SK-N-SH (cell line): Measurements from ENCODE around the gene ENDOV. TPM values are rescaled to one million over a fixed set of nuclear protein-coding genes. Genes with fewer than 3 reads are reported as not detected.

Experiments
- CTCF ChIA-PET: fragments of 300-600, 350-600 bp; formaldehyde crosslinking; extraction: SDS; loops from one replicate; lab custom pipeline; 2021; lab: Yijun Ruan, JAX
- POLR2A ChIA-PET: fragments of 350-600 bp; sonication (Branson Sonifier 250); formaldehyde crosslinking; extraction: SDS; loops from one replicate; lab custom pipeline; 2020; ENCODE audit warnings: antibody characterized with exemption, inconsistent platforms; lab: Yijun Ruan, JAX
- DNase-seq: peaks from one replicate; pipeline ENCODE4 v3.0.0; 2012
- H2AFZ ChIP-seq: fragments of 200-600 bp; sonication (generic); 2 replicates; pipeline ENCODE4 v1.8.1; 2016; ENCODE audit warnings: antibody characterized with exemption, mild to moderate bottlenecking, low read depth
- H3F3A ChIP-seq: fragments of 200-600 bp; sonication (generic); replicated peaks from 2 replicates; pipeline ENCODE3; 2016; ENCODE audit warnings: antibody characterized with exemption, mild to moderate bottlenecking; ENCODE audit not compliant: insufficient read depth
- H3K27ac ChIP-seq, 2 experiments: fragments of 200-500 bp in 1 of 2; fragments of 200-600 bp in 1 of 2; sonication (Bioruptor generic) in 1 of 2; sonication (generic), shearing (Covaris generic) in 1 of 2; 2 replicates each; pipeline versions ENCODE4 v1.5.1 to v1.6.1; 2014 to 2016; ENCODE audit warnings: low read depth in 2 of 2, inconsistent platforms in 1 of 2, low read length in 1 of 2, mild to moderate bottlenecking in 1 of 2, mixed read lengths in 1 of 2
- H3K27me3 ChIP-seq: fragments of 200-600 bp; sonication (generic), shearing (Covaris generic); 2 replicates; pipeline ENCODE4 v1.6.1; 2016; ENCODE audit warnings: mixed run types; ENCODE audit not compliant: insufficient read depth
- H3K36me3 ChIP-seq, 2 experiments: fragments of 200-500 bp in 1 of 2; fragments of 200-600 bp in 1 of 2; sonication (Bioruptor generic) in 1 of 2; sonication (generic) in 1 of 2; replicated peaks in 1 of 2; 2 replicates each; pipeline versions ENCODE3 to v1.5.1; 2014 to 2016; ENCODE audit warnings: low read length in 1 of 2, mild to moderate bottlenecking in 1 of 2; ENCODE audit not compliant: insufficient read depth in 2 of 2, control insufficient read depth in 1 of 2
- H3K4me1 ChIP-seq, 2 experiments: fragments of 200-500 bp in 1 of 2; fragments of 200-600 bp in 1 of 2; sonication (Bioruptor generic) in 1 of 2; sonication (generic), shearing (Covaris generic) in 1 of 2; 2 replicates each; pipeline versions ENCODE4 v1.5.1 to v1.6.1; 2014 to 2016; ENCODE audit warnings: low read depth in 1 of 2, low read length in 1 of 2, mixed run types in 1 of 2; ENCODE audit not compliant: insufficient read depth in 2 of 2, control insufficient read depth in 1 of 2
- H3K4me2 ChIP-seq: fragments of 200-600 bp; sonication (generic), shearing (Covaris generic); 2 replicates; pipeline ENCODE4 v1.6.1; 2017; ENCODE audit warnings: mixed run types
- H3K4me3 ChIP-seq, 2 experiments: fragments of 200-500 bp in 1 of 2; fragments of 200-600 bp in 1 of 2; sonication (Bioruptor generic) in 1 of 2; sonication (generic), shearing (Covaris generic) in 1 of 2; 2 replicates each; pipeline versions ENCODE4 v1.5.1 to v1.8.1; 2014 to 2016; ENCODE audit warnings: low read depth in 2 of 2, inconsistent platforms in 1 of 2, low read length in 1 of 2, mild to moderate bottlenecking in 1 of 2, mixed read lengths in 1 of 2, moderate library complexity in 1 of 2
- H3K79me2 ChIP-seq: fragments of 200-600 bp; sonication (generic); 2 replicates; pipeline ENCODE4 v1.8.1; 2017; ENCODE audit warnings: mild to moderate bottlenecking; ENCODE audit not compliant: insufficient read depth
- H3K9ac ChIP-seq: fragments of 200-600 bp; sonication (generic); 2 replicates; pipeline ENCODE4 v1.6.1; 2017; ENCODE audit warnings: mixed run types
- H3K9me2 ChIP-seq: fragments of 200-600 bp; sonication (generic); 2 replicates; pipeline ENCODE4 v1.6.1; 2017; ENCODE audit warnings: mixed run types
- H3K9me3 ChIP-seq: fragments of 200-600 bp; sonication (generic); 2 replicates; pipeline ENCODE4 v1.6.1; 2017; ENCODE audit warnings: mixed run types, mild to moderate bottlenecking, moderate library complexity
- H4K20me1 ChIP-seq: fragments of 200-600 bp; sonication (generic); 2 replicates; pipeline ENCODE4 v1.6.1; 2017; ENCODE audit warnings: mild to moderate bottlenecking, mixed run types; ENCODE audit not compliant: insufficient read depth
- ELF1 ChIP-seq: IDR thresholded peaks from 2 replicates; pipeline ENCODE4 v1.4.0; 2012
- EZH2phosphoT487 ChIP-seq: fragments of 200-600 bp; sonication (generic); IDR thresholded peaks from 2 replicates; pipeline ENCODE4 v1.6.1; 2017; ENCODE audit warnings: low read depth, mixed run types, mild to moderate bottlenecking, antibody characterized with exemption, moderate library complexity, borderline replicate concordance
- FOSL2 ChIP-seq: IDR thresholded peaks from 2 replicates; pipeline ENCODE4 v1.4.0; 2012; ENCODE audit warnings: low read depth, mild to moderate bottlenecking, moderate library complexity, borderline replicate concordance
- FOXJ3 ChIP-seq: sonication (generic); formaldehyde crosslinking; IDR thresholded peaks from 2 replicates; pipeline ENCODE4 v1.5.1; 2020; ENCODE audit warnings: mild to moderate bottlenecking, missing genetic modification reagents
- FOXM1 ChIP-seq: IDR thresholded peaks from 2 replicates; pipeline ENCODE4 v1.4.0; 2012; ENCODE audit warnings: low read depth, mild to moderate bottlenecking
- JUND ChIP-seq: IDR thresholded peaks from 2 replicates; pipeline ENCODE4 v1.4.0; 2012
- MXI1 ChIP-seq: IDR thresholded peaks from 2 replicates; pipeline ENCODE4 v1.6.1; 2012; ENCODE audit warnings: mild to moderate bottlenecking, low read depth, low read length, improper control_type of control experiment
- NFIC ChIP-seq: IDR thresholded peaks from 2 replicates; pipeline ENCODE4 v1.4.0; 2012; ENCODE audit warnings: borderline replicate concordance
- RAD21 ChIP-seq: IDR thresholded peaks from 2 replicates; pipeline ENCODE4 v1.6.1; 2012; ENCODE audit warnings: mild to moderate bottlenecking, low read length
- RCOR1 ChIP-seq: fragments of 150-350 bp; IDR thresholded peaks from 2 replicates; pipeline ENCODE4 v1.6.1; 2017; ENCODE audit warnings: antibody characterized with exemption, low read length
- SIN3A ChIP-seq: IDR thresholded peaks from 2 replicates; pipeline ENCODE4 v1.6.1; 2012; ENCODE audit warnings: low read depth, mild to moderate bottlenecking, low read length, moderate library complexity, borderline replicate concordance
- SMC3 ChIP-seq: IDR thresholded peaks from 2 replicates; pipeline ENCODE4 v1.6.1; 2012; ENCODE audit warnings: low read depth, low read length, improper control_type of control experiment
- TAF1 ChIP-seq: IDR thresholded peaks from 2 replicates; pipeline ENCODE4 v1.6.1; 2012; ENCODE audit warnings: low read depth, mild to moderate bottlenecking, low read length, moderate library complexity, borderline replicate concordance
- YY1 ChIP-seq: IDR thresholded peaks from 2 replicates; pipeline ENCODE4 v1.4.0; 2012; ENCODE audit warnings: low read depth, mild to moderate bottlenecking
- WGBS: methylation state at CpG from one replicate; pipeline ENCODE4 v1.1.6; 2017; ENCODE audit warnings: low lambda C conversion rate; 5-methylcytosine and 5-hydroxymethylcytosine counted together
- polyA plus RNA-seq, 3 experiments: library from polyadenylated mRNA; depleted of rRNA; stranded (reverse); fragments of >200 nt; gene quantifications; 2 replicates each; pipeline ENCODE4 v1.2.3, GENCODE V29; 2012
- TF ChIP-seq, protein P1 (sequence below): IDR thresholded peaks from 2 replicates; pipeline ENCODE4 v1.4.0; 2012; ENCODE audit warnings: low read depth, borderline replicate concordance
- TF ChIP-seq, protein P2 (sequence below): IDR thresholded peaks from 2 replicates; pipeline ENCODE4 v1.4.0; 2012; ENCODE audit warnings: low read depth
- TF ChIP-seq, protein P3 (sequence below): fragments of 150-350 bp; IDR thresholded peaks from 2 replicates; pipeline ENCODE4 v1.6.1; 2016; ENCODE audit warnings: mild to moderate bottlenecking, low read depth, low read length

The ENDOV gene
- polyA plus RNA-seq, 1 of the 3 experiments (the other 2 are of a cell fraction) = 83.6 TPM

DNA sequence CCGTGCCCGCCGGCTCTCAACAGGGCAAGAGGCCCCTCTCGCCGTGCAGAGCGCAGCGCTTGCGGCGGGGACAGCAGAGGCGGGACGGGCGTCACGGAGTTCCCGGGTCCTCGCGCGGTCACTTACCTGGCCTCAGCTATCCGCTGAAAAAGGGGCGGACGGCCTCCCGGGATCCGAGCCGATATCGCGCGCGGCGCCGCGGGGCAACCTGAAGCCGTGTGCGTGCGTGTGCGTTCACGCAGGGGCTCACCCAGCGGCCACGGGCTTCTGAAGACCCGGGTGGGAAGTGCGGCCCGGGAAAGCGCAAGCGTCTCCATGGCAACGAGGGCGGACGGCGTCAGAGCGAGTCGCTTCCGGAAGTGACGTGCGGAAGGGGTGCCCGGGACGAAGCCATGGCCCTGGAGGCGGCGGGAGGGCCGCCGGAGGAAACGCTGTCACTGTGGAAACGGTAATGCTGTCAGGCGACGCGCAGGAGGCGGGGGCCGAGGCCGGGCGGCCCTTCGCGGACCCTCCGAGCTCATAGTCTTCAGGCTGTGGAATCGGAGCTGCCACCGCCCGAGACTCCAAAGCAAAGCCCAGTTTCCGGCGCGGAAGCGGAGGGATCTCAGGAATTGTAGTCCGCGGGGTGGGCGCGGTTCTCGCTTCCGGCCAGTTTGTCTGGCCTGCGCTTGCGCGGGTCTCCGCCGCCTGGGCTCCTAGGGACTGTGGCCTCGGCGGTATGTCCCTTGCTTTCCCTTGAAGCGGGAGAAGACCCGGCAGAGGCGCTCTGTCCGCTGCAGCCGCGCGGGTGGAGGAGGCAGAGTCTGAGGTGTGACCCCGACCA lies at the start of gene ENDOV (continued):
- TF ChIP-seq JUND (no peak), ELF1 (peak; percentile 84), EZH2phosphoT487 (no peak), SMC3 (no peak), SIN3A (peak; percentile 72; the same call in 1 of the 2 replicates), MXI1 (peak; percentile 86), FOXJ3 (peak; percentile 60), FOSL2 (no peak), TAF1 (peak; percentile 87)
- TF ChIP-seq, protein P1, sequence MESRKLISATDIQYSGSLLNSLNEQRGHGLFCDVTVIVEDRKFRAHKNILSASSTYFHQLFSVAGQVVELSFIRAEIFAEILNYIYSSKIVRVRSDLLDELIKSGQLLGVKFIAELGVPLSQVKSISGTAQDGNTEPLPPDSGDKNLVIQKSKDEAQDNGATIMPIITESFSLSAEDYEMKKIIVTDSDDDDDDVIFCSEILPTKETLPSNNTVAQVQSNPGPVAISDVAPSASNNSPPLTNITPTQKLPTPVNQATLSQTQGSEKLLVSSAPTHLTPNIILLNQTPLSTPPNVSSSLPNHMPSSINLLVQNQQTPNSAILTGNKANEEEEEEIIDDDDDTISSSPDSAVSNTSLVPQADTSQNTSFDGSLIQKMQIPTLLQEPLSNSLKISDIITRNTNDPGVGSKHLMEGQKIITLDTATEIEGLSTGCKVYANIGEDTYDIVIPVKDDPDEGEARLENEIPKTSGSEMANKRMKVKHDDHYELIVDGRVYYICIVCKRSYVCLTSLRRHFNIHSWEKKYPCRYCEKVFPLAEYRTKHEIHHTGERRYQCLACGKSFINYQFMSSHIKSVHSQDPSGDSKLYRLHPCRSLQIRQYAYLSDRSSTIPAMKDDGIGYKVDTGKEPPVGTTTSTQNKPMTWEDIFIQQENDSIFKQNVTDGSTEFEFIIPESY = no peak
- TF ChIP-seq, protein P2, sequence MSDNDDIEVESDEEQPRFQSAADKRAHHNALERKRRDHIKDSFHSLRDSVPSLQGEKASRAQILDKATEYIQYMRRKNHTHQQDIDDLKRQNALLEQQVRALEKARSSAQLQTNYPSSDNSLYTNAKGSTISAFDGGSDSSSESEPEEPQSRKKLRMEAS = peak; percentile 84

DNA sequence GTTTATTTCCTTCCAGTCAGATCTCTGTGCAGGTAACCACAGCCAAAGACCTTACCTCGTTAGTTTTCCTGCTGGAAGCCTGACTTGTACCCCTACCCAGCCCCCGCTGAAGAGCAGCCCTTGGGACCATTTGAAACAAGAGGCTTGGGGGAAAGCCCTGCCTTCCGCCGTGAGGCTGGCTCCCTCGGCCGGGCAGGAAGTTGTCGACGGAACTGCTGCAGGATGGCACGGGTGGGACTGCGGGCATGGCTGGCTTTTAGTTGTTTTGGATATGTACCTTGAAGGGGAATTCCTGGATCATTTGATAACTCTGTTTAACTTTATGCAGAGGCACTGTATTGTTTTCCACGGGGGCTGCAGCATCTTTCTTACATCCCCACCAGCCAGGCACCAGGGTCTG lies 49.0 kb upstream of the ENDOV start:
- TF ChIP-seq YY1 = no peak
- no peak overlapping the region for H3K4me2 ChIP-seq
- H3K27me3 ChIP-seq = no peaks in the 10 kb centered on the region
- H3K36me3 ChIP-seq = peaks cover 73 to 92% of the 10 kb centered on the region in 2 experiments
- H3K4me1 ChIP-seq = no peaks in the 10 kb centered on the region
- WGBS = 97% methylated on average over 8 of the region's 11 CpGs
- no peaks in the 10 kb centered on the region for H4K20me1 ChIP-seq
- H3K9me2 ChIP-seq = no peaks in the 10 kb centered on the region
- H3K4me3 ChIP-seq = no peak overlapping the region
- no peak for DNase-seq
- H3K9ac ChIP-seq = no peak overlapping the region
- no peaks in the 10 kb centered on the region for H3K79me2 ChIP-seq
- no peaks in the 10 kb centered on the region for H3K9me3 ChIP-seq
- ChIA-PET POLR2A (no interaction called here), CTCF (interaction anchor here (3.0 kb wide), 1 partner anchor 283 kb away, joined by 15 read pairs; no protein-coding TSS in a partner anchor)
- H3F3A ChIP-seq = no peaks in the 10 kb centered on the region
- no peak overlapping the region for H2AFZ ChIP-seq
- H3K27ac ChIP-seq = no peak overlapping the region

DNA sequence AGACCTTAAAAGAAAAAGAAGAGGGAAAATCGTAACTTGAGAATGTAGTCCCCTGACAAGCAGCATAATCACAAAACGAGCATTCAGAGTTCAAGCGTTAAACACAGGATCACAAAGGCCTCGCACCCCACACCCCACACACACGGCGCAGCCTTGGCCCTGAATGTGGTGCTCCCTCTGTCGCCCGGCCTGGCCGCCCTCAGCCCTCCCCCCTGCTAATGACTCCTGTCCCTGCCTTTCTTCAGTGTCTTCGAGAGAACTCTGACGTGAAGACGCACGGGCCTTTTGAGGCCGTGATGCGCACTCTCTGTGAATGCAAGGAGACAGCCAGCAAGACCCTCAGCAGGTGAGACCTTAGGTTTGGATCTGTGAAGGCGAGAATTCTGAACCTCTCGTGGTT lies 47.5 kb upstream of the ENDOV start:
- H3K9me2 ChIP-seq = no peaks in the 10 kb centered on the region
- H3K4me1 ChIP-seq = no peaks in the 10 kb centered on the region
- no peaks in the 10 kb centered on the region for H3K79me2 ChIP-seq
- TF ChIP-seq TAF1 (no peak), NFIC (no peak), RAD21 (no peak), RCOR1 (no peak), FOXM1 (no peak)
- TF ChIP-seq, protein P3, sequence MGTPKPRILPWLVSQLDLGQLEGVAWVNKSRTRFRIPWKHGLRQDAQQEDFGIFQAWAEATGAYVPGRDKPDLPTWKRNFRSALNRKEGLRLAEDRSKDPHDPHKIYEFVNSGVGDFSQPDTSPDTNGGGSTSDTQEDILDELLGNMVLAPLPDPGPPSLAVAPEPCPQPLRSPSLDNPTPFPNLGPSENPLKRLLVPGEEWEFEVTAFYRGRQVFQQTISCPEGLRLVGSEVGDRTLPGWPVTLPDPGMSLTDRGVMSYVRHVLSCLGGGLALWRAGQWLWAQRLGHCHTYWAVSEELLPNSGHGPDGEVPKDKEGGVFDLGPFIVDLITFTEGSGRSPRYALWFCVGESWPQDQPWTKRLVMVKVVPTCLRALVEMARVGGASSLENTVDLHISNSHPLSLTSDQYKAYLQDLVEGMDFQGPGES = no peak
- peaks cover 70 to 93% of the 10 kb centered on the region in 2 experiments for H3K36me3 ChIP-seq
- no peak overlapping the region for H3K4me3 ChIP-seq
- no peaks in the 10 kb centered on the region for H3F3A ChIP-seq
- POLR2A ChIA-PET = no interaction called here
- CTCF ChIA-PET = interaction anchor here (0.9 to 1.5 kb wide), 2 partner anchors 266 to 890 kb away, joined by 3 read pairs; partner anchors contain the start of gene GAA
- H4K20me1 ChIP-seq = no peaks in the 10 kb centered on the region
- no peak overlapping the region for H3K4me2 ChIP-seq
- WGBS = 94% methylated on average over 17 of the region's 17 CpGs
- H2AFZ ChIP-seq = no peak overlapping the region
- H3K9me3 ChIP-seq = no peaks in the 10 kb centered on the region
- H3K27me3 ChIP-seq = no peaks in the 10 kb centered on the region
- no peak for DNase-seq
- no peak overlapping the region for H3K27ac ChIP-seq
- no peak overlapping the region for H3K9ac ChIP-seq
